Stimulated activated CD4-positive, alpha-beta T cell treated with anti-CD3 and anti-CD28 coated beads, Interleukin-2, amount 100 ng/mL, for 24 hours (primary cell): ENCODE results near the gene PTX3.
A peak's percentile ranks its signal among the peaks of the same experiment; 100 is the strongest.

Experiments
- DNase-seq, 2 donors: peaks; one replicate each; pipeline ENCODE4 v3.0.0-alpha.2; 2020

Gene PTX3

GRCh38 chr3:157436583-157437291 is at the start of gene PTX3:
TSS of gene PTX3 (plus strand) at chr3:157436850. CDS start at chr3:157436934, 84 bp downstream.
- DNase-seq: peak in 1 of 2 donors; percentile 14

GRCh38 chr3:157387708-157388435 is 48.8 kb upstream of the PTX3 start:
- no peak for DNase-seq

DNA sequence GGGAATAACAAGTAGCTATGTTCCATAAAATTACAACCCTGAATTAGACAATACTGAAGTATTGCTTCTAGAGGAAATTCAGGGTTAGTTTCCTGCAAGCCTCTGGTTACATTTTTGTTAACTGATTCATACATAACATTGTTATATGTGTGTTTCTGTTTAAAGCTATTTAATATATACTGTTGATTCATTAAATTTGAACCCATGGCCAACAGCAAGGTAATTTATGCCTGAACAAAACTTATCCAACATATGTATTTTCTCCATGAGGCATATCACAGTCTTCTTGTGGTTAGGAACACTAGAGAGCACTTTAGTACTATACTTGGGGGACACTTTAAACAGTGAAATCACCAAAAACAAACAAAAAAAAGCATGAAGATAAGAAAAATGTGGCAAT is 47.7 kb upstream of the PTX3 start:
- DNase-seq: no peak

DNA sequence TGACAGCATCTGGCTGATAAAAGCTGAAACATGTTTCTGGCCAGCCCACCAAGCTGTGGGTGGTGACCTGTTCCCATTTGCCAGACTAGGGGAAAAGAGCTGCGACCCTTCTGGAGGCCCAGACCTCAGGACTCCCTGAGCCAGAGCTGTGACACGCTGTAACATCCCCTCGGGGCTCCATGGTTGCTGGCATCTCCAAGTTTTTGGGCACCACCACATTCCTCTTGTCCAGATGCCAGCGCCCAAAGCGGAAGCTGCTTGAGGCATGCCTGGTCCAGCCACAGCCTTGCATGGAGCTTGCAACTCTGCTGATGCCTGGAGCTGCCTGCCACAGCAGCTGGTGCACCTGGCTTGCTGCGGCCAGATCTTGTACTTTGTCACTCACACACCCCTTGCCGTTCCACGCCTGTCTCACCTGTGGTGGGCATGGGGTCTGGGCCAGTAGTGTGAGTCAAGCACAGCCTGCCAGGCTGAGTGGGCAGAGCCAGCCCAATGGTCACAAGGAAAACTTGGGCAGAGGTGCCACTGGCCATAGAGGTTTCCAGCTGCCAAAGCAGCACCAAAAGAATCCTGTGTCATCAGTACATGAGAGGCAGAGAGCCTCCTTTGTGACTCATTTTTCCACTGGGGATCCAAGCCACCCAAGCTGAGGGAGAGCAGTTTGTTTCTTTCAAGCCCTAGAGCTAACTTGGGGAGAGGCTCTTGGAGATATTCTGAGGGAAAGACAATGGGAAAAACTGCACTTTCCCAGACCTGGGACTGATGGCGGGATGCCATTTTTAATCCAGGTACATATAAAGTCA is 45.7 kb upstream of the PTX3 start:
- DNase-seq: no peak

GRCh38 chr3:157392104-157392503 is 44.5 kb upstream of the PTX3 start:
- no peak for DNase-seq

DNA sequence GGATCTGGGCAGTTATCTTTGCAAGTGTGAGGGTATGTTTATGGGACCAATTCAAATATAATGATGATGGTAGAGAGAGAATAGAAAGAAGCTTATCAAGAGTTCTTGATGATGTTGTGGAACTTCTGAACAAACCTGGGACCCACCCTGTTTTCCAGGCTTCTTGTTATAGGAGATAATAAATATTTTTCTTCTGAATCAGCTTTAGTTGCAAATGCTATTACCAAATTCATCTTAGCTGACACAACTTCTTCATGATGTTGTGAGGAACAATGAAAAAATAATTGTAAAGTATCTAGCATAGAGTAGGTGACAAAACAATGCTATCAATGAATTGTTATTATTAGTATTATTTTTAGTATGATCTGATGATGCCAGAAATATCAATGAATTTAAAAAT is 43.5 kb upstream of the PTX3 start:
- DNase-seq: no peak

- no peak for DNase-seq
Observed at GRCh38 chr3:157394411-157394810, 42.2 kb upstream of the PTX3 start.

- no peak for DNase-seq
Observed at GRCh38 chr3:157398598-157398997, 38.1 kb upstream of the PTX3 start.

DNA sequence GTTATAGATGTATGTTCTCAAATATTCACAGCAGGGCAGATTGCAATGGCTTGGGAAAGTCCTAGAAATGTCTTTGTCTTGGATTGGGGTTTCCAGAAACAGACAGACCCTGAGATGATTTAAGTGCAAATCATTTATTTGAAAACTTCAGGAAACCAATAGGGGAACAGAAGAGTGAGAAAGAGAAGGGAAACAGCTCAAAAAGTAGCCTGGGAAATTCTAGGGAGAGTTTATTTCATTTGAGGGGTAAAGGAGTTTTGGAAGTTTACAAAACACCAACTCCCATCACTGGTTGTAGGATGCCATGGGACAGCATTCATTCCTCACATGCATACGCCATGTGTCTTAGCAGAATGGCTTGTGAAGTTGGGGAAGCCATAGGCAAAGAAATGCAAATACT is 32.3 kb upstream of the PTX3 start:
- no peak for DNase-seq

DNA sequence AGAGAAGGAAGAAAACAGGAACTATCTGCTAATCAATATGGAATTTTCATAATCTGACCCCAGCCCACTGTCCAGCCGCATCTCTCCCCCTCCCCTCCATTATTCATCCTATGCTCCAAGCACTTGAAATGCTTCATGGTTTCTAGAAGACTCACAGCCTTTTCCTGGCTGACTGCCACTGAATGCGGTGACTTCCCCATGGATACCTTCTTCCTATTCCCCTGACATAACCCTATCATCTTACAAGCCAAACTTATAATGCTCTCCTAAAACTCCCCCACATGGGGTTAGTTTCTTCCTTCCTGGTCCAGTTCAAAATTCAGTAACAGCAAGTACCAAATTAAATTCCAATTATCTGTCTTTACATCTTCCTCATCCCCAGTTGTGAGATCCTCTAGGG is 31.2 kb upstream of the PTX3 start:
- DNase-seq: no peak

- DNase-seq: no peak
Observed at GRCh38 chr3:157406394-157406793, 30.3 kb upstream of the PTX3 start.

DNA sequence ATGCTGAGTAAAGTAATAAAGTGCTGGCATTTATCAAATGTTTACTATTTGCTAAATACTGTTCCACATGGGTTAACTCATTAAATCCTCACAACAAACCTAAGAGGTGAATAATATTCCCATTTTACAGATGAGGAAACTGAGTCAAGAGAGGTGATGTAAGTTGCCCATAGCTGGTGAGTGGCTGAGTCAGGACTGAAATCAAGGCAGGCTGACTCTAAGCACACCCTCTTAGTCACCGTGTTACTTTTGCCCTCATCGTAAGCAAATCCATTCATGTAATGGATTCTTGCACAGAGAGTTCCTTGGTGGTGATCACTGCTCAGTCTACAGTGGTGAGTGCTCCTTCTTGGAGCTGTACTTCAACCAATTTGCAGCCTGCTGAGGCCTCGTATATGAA is 28.9 kb upstream of the PTX3 start:
- no peak for DNase-seq

GRCh38 chr3:157408499-157409149 is 28.0 kb upstream of the PTX3 start:
- no peak for DNase-seq

DNA sequence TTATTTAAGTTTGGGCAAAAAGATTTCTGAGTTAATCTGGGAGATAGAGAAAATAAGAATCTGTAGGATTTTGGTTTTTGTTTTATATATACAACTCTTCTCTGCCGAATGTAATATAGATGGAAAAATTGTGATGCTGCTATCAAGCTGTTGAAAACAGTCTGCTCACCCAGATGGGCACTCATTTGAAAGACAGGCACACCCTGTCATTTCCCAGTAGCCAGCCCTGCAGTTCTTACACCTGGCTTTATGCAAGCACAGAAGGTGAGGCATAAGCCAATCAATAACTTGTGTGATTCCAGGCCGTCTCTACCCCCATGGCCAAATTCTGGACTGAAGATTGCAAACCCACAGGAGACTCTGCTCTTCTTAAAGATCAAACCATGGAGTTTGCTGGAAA is 27.1 kb upstream of the PTX3 start:
- DNase-seq: no peak

DNA sequence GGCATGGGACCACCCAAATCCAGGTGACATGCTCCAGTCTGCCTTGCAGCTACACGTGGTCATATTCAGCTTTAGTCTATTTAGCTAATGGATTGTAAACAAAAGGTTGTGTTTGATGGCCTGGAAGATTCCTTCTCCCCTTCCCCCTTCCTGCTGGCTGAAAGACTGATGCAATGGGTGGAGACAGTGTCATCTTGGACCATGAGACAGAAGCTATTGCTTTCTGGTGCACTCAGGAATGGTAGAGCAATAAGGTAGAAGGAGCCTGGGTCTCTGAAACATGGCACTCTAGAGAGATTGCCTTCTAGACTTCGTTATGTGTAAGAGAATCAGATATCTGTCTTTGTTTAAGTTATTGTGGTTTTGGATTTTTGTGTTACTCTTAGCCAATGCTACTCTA is 25.7 kb upstream of the PTX3 start:
- no peak for DNase-seq

GRCh38 chr3:157412323-157412855 is 24.3 kb upstream of the PTX3 start:
- no peak for DNase-seq

- no peak for DNase-seq
Observed at GRCh38 chr3:157414861-157415260, 21.8 kb upstream of the PTX3 start.

- DNase-seq: no peak
Observed at GRCh38 chr3:157416347-157417087, 20.1 kb upstream of the PTX3 start.

DNA sequence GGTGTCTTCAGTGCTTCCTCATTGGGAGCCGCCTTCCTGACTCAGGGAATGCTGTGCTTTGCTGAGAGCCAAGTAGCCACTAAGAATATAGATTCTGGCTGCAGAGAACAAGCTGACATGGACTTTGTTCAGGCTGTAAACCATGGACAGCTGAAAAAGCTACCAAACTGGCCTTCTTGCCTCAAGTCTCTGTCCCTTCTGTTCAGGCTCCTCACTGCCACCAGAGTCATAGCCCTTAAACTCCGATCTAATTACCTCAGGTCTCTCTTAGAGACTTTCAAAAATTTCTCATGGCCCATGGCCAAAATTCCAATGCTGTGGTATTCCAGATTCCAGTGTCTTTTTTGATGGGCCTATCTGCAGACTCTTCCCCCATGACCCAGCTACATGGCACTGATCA is 19.4 kb upstream of the PTX3 start:
- no peak for DNase-seq

GRCh38 chr3:157418104-157418503 is 18.5 kb upstream of the PTX3 start:
- DNase-seq: no peak

DNA sequence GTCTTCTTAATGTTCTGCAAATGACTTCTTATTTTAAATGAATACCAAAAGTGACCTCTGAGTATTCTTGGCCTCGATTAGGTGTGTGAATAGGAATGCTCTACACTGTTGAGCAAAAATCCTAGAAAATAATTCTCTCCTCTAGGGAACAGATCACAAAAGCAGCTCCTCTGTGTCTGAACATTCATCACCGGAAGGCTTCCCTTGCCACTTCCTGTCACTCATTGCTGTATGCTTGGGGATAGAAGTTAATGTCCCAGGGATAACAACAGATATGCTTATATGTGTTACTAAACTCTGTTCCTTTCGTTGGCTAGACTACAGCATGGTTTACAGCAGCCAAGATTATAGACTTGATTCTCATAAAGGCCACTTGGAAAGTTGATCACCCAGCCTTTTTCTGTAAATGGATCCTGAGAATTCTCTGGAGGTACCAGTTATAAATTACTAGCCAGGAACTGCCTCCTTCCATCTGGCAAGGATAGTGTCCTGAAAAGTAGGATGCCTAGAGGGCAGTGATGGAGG is 16.0 kb upstream of the PTX3 start:
- DNase-seq: no peak

- no peak for DNase-seq
Observed at GRCh38 chr3:157423337-157423736, 13.3 kb upstream of the PTX3 start.
